ENCODE results near the gene CDK8. TPM values are rescaled to one million over a fixed set of nuclear protein-coding genes. Genes with fewer than 3 reads are reported as not detected.

CDK8 gene
- polyA plus RNA-seq, 2 of the 4 experiments (the other 2 are of a cell fraction): 9.9 to 20.9 TPM

DNA sequence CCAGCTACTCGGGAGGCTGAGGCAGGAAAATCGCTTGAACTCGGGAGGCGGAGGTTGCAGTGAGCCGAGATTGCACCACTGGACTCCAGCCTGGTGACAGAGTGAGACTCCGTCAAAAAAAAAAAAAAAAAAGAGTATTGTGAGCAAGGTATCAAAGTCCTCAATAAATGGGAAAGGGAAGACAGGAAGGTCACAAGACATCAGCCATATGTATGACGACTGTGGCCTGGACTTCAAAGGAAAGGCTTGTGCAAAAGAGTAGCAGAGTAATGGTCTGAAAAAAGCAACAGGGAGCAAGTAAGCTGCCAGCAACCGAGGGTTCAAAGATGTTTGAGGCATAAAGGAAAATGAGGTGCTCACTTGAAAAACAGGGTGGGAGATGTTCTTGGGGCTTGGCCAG, 187.5 kb downstream of the CDK8 start:
- FAIRE-seq (no peak), DNase-seq (ENCODE audit: low read depth in 1 of 2, low spot score in 1 of 2) (no peak), ATAC-seq (no peak)
- Histone ChIP-seq H3K4me2 (no peak overlapping the region), H3K4me1 (no peaks in the 10 kb centered on the region), H3K27ac (no peak overlapping the region), H3K9me3 (peaks cover 9% of the 10 kb centered on the region; the same call in 1 of the 3 replicates), H3K4me3 (no peak overlapping the region)
- POLR2A ChIA-PET: no interaction called here
- CTCF ChIA-PET: interaction anchor here (0.7 kb wide), 2 partner anchors 43 to 409 kb away, joined by 3 to 4 read pairs; no protein-coding TSS in a partner anchor
- WGBS (ENCODE audit: missing lambda C conversion rate): 27% methylated on average over 7 of the region's 8 CpGs
- TF ChIP-seq KDM5A (IDR thresholded peaks at IDR 0.05): no peak
- no peak for TF ChIP-seq HOXB5 (CRISPR knock-in tag; IDR thresholded peaks at IDR 0.05)
- TF ChIP-seq CHD2 (IDR thresholded peaks at IDR 0.05; ENCODE audit: low read length, partially characterized antibody): no peak
- TF ChIP-seq, protein P1, sequence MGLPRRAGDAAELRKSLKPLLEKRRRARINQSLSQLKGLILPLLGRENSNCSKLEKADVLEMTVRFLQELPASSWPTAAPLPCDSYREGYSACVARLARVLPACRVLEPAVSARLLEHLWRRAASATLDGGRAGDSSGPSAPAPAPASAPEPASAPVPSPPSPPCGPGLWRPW (IDR thresholded peaks at IDR 0.05): no peak
- TF ChIP-seq, protein P2, sequence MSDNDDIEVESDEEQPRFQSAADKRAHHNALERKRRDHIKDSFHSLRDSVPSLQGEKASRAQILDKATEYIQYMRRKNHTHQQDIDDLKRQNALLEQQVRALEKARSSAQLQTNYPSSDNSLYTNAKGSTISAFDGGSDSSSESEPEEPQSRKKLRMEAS (IDR thresholded peaks at IDR 0.05): no peak
- no peak for TF ChIP-seq RAD21 (conservative IDR thresholded peaks at IDR 0.05 in 1 of 2, IDR thresholded peaks at IDR 0.05 in 1 of 2)
- no peak for TF ChIP-seq MYC (IDR thresholded peaks at IDR 0.05; ENCODE audit: borderline replicate concordance, low read length)
- no peak for TF ChIP-seq TP53 (CRISPR knock-in tag; IDR thresholded peaks at IDR 0.05)
- TF ChIP-seq HMGXB4 (CRISPR knock-in tag; IDR thresholded peaks at IDR 0.05; ENCODE audit: borderline replicate concordance): no peak
- no peak for TF ChIP-seq CHD4 (IDR thresholded peaks at IDR 0.05; ENCODE audit: borderline replicate concordance)
- TF ChIP-seq FOXS1 (CRISPR knock-in tag; IDR thresholded peaks at IDR 0.05): no peak
- no peak for TF ChIP-seq TFCP2L1 (CRISPR knock-in tag; IDR thresholded peaks at IDR 0.05)
- no peak for TF ChIP-seq BCL3 (IDR thresholded peaks at IDR 0.05)
- no peak for TF ChIP-seq HDAC2 (IDR thresholded peaks at IDR 0.05)
- TF ChIP-seq, protein P3, sequence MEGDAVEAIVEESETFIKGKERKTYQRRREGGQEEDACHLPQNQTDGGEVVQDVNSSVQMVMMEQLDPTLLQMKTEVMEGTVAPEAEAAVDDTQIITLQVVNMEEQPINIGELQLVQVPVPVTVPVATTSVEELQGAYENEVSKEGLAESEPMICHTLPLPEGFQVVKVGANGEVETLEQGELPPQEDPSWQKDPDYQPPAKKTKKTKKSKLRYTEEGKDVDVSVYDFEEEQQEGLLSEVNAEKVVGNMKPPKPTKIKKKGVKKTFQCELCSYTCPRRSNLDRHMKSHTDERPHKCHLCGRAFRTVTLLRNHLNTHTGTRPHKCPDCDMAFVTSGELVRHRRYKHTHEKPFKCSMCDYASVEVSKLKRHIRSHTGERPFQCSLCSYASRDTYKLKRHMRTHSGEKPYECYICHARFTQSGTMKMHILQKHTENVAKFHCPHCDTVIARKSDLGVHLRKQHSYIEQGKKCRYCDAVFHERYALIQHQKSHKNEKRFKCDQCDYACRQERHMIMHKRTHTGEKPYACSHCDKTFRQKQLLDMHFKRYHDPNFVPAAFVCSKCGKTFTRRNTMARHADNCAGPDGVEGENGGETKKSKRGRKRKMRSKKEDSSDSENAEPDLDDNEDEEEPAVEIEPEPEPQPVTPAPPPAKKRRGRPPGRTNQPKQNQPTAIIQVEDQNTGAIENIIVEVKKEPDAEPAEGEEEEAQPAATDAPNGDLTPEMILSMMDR (IDR thresholded peaks at IDR 0.05): no peak
- TF ChIP-seq RCOR1 (IDR thresholded peaks at IDR 0.05; ENCODE audit: low read depth, low read length): no peak
- no peak for TF ChIP-seq EHMT2 (IDR thresholded peaks at IDR 0.05; ENCODE audit: low read depth)
- no peak for TF ChIP-seq PBX3 (IDR thresholded peaks at IDR 0.05)
- no peak for TF ChIP-seq CEBPB (IDR thresholded peaks at IDR 0.05)

- no peak overlapping the region for H3K27ac ChIP-seq
- 5% methylated on average over 1 of the region's 1 CpG for WGBS (ENCODE audit: missing lambda C conversion rate)
- H3K9me3 ChIP-seq: peaks cover 5% of the 10 kb centered on the region; the same call in 1 of the 3 replicates
- CTCF ChIA-PET: no interaction called here
- TF ChIP-seq SREBF2 (IDR thresholded peaks at IDR 0.05) (no peak), NPAS2 (CRISPR knock-in tag; IDR thresholded peaks at IDR 0.05; ENCODE audit: borderline replicate concordance) (no peak), RARB (CRISPR knock-in tag; IDR thresholded peaks at IDR 0.05) (no peak), RCOR1 (IDR thresholded peaks at IDR 0.05; ENCODE audit: low read depth, low read length) (no peak), CHD2 (IDR thresholded peaks at IDR 0.05; ENCODE audit: low read length, partially characterized antibody) (no peak), ZSCAN20 (CRISPR knock-in tag; IDR thresholded peaks at IDR 0.05) (no peak), HOXB13 (CRISPR knock-in tag; IDR thresholded peaks at IDR 0.05; ENCODE audit: low read depth) (no peak), HOXA7 (CRISPR knock-in tag; IDR thresholded peaks at IDR 0.05) (no peak), MAFK (IDR thresholded peaks at IDR 0.05; ENCODE audit: partially characterized antibody) (no peak), TFCP2L1 (CRISPR knock-in tag; IDR thresholded peaks at IDR 0.05) (no peak), ESRRA (IDR thresholded peaks at IDR 0.05; ENCODE audit: borderline replicate concordance, low read length) (no peak), HMGXB4 (CRISPR knock-in tag; IDR thresholded peaks at IDR 0.05; ENCODE audit: borderline replicate concordance) (no peak), EP300 (IDR thresholded peaks at IDR 0.05) (no peak), POLR2AphosphoS2 (conservative IDR thresholded peaks at IDR 0.05; ENCODE audit: low read length) (no peak), GATA3 (IDR thresholded peaks at IDR 0.05; ENCODE audit: borderline replicate concordance) (no peak), FOXS1 (CRISPR knock-in tag; IDR thresholded peaks at IDR 0.05) (no peak)
- FAIRE-seq (no peak), DNase-seq (ENCODE audit: low read depth in 1 of 2, low spot score in 1 of 2) (no peak), ATAC-seq (no peak)
- POLR2A ChIA-PET: no interaction called here
- H3K4me2 ChIP-seq: no peak overlapping the region
- H3K4me1 ChIP-seq: no peaks in the 10 kb centered on the region
- H3K4me3 ChIP-seq: no peak overlapping the region
Observed at GRCh38 chr13:26442541-26442940, 188.6 kb downstream of the CDK8 start.
